Common myeloid progenitor, CD34-positive (primary cell): ENCODE results near the gene KMT2D.
A peak's percentile ranks its signal among the peaks of the same experiment; 100 is the strongest.

Source experiments
- CTCF ChIA-PET: fragments of 350-600 bp; sonication (Branson Sonifier 250); formaldehyde crosslinking; loops from one replicate; lab custom pipeline; 2021; ENCODE audit warnings: antibody characterized with exemption; lab: Charles Lee
- POLR2A ChIA-PET: fragments of 350-600 bp; sonication (Branson Sonifier 250); formaldehyde crosslinking; loops from one replicate; lab custom pipeline; 2021; ENCODE audit warnings: antibody characterized with exemption; lab: Charles Lee
- DNase-seq, 3 donors: peaks; one replicate each; pipeline versions ENCODE4 v3.0.0 to v3.0.0-alpha.2; 2013
- H3K27ac ChIP-seq, 2 experiments: 1 replicate in 1 of 2; 2 replicates in 1 of 2; pipeline ENCODE4 v1.7.0; 2013; ENCODE audit warnings: inconsistent platforms in 2 of 2, low read length in 2 of 2, mild to moderate bottlenecking in 2 of 2, low read depth in 1 of 2, moderate library complexity in 1 of 2; ENCODE audit not compliant: severe bottlenecking in 2 of 2, insufficient read depth in 1 of 2, poor library complexity in 1 of 2
- H3K27me3 ChIP-seq, 5 experiments: replicated peaks in 2 of 5; 1 replicate in 3 of 5; 2 replicates in 2 of 5; pipeline versions ENCODE4 v1.6.1 to v1.7.0; 2013; ENCODE audit warnings: low read length in 4 of 5, mild to moderate bottlenecking in 2 of 5, moderate library complexity in 2 of 5, inconsistent platforms in 1 of 5; ENCODE audit not compliant: insufficient read depth in 5 of 5, control insufficient read depth in 4 of 5
- H3K36me3 ChIP-seq, 4 experiments: 1 replicate in 2 of 4; 2 replicates in 2 of 4; pipeline versions ENCODE4 v1.6.1 to v1.7.0; 2013; ENCODE audit warnings: low read length in 3 of 4, control low read depth in 1 of 4, mild to moderate bottlenecking in 1 of 4; ENCODE audit not compliant: control insufficient read depth in 4 of 4, insufficient read depth in 4 of 4
- H3K4me1 ChIP-seq, 4 experiments: 1 replicate in 3 of 4; 2 replicates in 1 of 4; pipeline versions ENCODE4 v1.6.1 to v1.7.1; 2013; ENCODE audit warnings: low read length in 3 of 4, mild to moderate bottlenecking in 3 of 4, control low read depth in 1 of 4, inconsistent platforms in 1 of 4, moderate library complexity in 1 of 4; ENCODE audit not compliant: control insufficient read depth in 4 of 4, insufficient read depth in 4 of 4; ENCODE audit errors: control extremely low read depth in 1 of 4
- H3K4me3 ChIP-seq, 7 experiments: 1 replicate in 4 of 7; 2 replicates in 3 of 7; pipeline versions ENCODE4 v1.5.1 to v1.7.0; 2013; ENCODE audit warnings: mild to moderate bottlenecking in 7 of 7, low read length in 6 of 7, moderate library complexity in 6 of 7, inconsistent platforms in 2 of 7, low read depth in 2 of 7, control low read depth in 1 of 7; ENCODE audit not compliant: insufficient read depth in 4 of 7, control insufficient read depth in 1 of 7; ENCODE audit errors: extremely low read depth in 1 of 7
- H3K9me3 ChIP-seq, 5 experiments: 1 replicate in 4 of 5; 2 replicates in 1 of 5; pipeline versions ENCODE4 v1.6.1 to v1.7.1; 2013; ENCODE audit warnings: low read length in 4 of 5, mild to moderate bottlenecking in 2 of 5, inconsistent platforms in 1 of 5, low read depth in 1 of 5, moderate library complexity in 1 of 5; ENCODE audit not compliant: control insufficient read depth in 4 of 5, insufficient read depth in 2 of 5; ENCODE audit errors: control extremely low read depth in 1 of 5
- WGBS: methylation state at CpG from one replicate; pipeline ENCODE4 v1.1.5; 2013; ENCODE audit not compliant: insufficient coverage; 5-methylcytosine and 5-hydroxymethylcytosine counted together

The KMT2D gene

DNA sequence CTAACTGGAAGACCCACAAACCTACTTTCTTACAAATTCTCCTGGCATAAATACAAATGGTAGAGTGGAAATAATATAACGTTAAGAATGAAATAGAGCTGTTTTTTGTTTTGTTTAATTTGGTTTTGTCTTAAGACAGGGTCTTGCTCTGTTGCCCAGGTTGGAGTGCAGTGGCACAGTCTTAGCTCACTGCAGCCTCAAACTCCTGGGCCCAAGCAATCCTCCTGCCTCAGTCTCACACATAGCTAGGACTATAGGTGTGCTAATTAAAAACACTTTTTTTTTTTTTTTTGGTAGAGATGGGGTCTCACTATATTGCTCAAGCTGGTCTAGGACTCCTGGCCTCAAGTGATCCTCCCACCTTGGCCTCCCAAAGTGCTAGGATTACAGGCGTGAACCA lies 38.1 kb upstream of the KMT2D start:
- H3K4me3 ChIP-seq, result no peak overlapping the region
- H3K27me3 ChIP-seq, result peaks cover 5 to 24% (median 10%) of the 10 kb centered on the region in 5 experiments
- CTCF ChIA-PET, result interaction anchor here (0.7 to 20.9 kb wide), 18 partner anchors 9 to 178 kb away, joined by 3 to 326 read pairs (median 4); partner anchors contain the start of genes LMBR1L, RHEBL1 and TUBA1B
- peaks cover 19 to 69% (median 51%) of the 10 kb centered on the region in 4 experiments for H3K36me3 ChIP-seq
- WGBS, result no CpG with 5 or more reads among the region's 2 CpGs
- no peaks in the 10 kb centered on the region for H3K9me3 ChIP-seq
- no peak overlapping the region for H3K27ac ChIP-seq
- no peak for DNase-seq
- peaks cover 0 to 13% (median 10%) of the 10 kb centered on the region in 4 experiments for H3K4me1 ChIP-seq
- POLR2A ChIA-PET, result interaction anchor here (0.6 to 1.0 kb wide), 3 partner anchors 32 to 136 kb away, joined by 3 to 4 read pairs (median 4); no protein-coding TSS in a partner anchor

GRCh38 chr12:49098035-49098451 lies 37.4 kb upstream of the KMT2D start:
- Histone ChIP-seq H3K4me3 (no peak overlapping the region), H3K27ac (no peak overlapping the region), H3K27me3 (peaks cover 5 to 30% (median 16%) of the 10 kb centered on the region in 5 experiments), H3K4me1 (peaks cover 0 to 17% (median 12%) of the 10 kb centered on the region in 4 experiments), H3K9me3 (no peaks in the 10 kb centered on the region), H3K36me3 (peaks cover 19 to 62% (median 45%) of the 10 kb centered on the region in 4 experiments)
- CTCF ChIA-PET, result interaction anchor here (0.7 to 20.9 kb wide), 14 partner anchors 10 to 177 kb away, joined by 3 to 326 read pairs (median 4); partner anchors contain the start of genes LMBR1L, RHEBL1 and TUBA1B
- POLR2A ChIA-PET, result interaction anchor here (1.0 kb wide), 1 partner anchor 33 kb away, joined by 3 read pairs; no protein-coding TSS in a partner anchor
- WGBS, result 92% methylated on average over 3 of the region's 4 CpGs
- DNase-seq, result peak; percentile 53 to 76 (median 65)

- no peak for DNase-seq
- ChIA-PET CTCF (interaction anchor here (1.1 to 20.9 kb wide), 9 partner anchors 10 to 145 kb away, joined by 3 to 326 read pairs (median 6); partner anchors contain the start of genes LMBR1L, RHEBL1 and TUBA1B), POLR2A (no interaction called here)
- H3K4me1 ChIP-seq, result peaks cover 0 to 20% (median 18%) of the 10 kb centered on the region in 4 experiments
- peaks cover 10 to 37% (median 21%) of the 10 kb centered on the region in 5 experiments for H3K27me3 ChIP-seq
- no peaks in the 10 kb centered on the region for H3K9me3 ChIP-seq
- H3K36me3 ChIP-seq, result peaks cover 16 to 56% (median 39%) of the 10 kb centered on the region in 4 experiments
- WGBS, result 100% methylated on average over 1 of the region's 3 CpGs
- H3K27ac ChIP-seq, result no peak overlapping the region
- H3K4me3 ChIP-seq, result no peak overlapping the region
Measured at GRCh38 chr12:49097381-49097780, 36.8 kb upstream of the KMT2D start.

DNA sequence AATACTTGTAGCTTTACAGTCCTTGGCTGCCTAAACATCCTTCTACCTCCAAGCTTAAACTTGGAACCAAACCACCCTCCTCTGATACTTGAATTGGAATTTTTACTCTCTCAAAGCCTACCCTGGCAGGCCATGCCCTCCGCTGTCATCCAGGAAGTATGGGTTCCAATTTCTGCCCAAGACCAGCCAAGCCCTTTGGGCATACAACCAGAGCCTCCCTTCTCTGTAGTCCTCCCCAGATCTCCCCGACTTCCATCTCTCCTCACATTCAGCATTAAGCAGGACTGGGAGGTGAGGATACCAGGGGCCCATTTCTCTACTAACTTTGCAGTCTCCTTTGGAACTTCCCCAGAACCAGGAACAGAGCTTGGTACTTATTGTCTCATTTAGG lies 34.4 kb upstream of the KMT2D start:
- Histone ChIP-seq H3K4me3 (no peak overlapping the region), H3K4me1 (peaks cover 0 to 42% (median 40%) of the 10 kb centered on the region in 4 experiments), H3K36me3 (peaks cover 4 to 32% (median 18%) of the 10 kb centered on the region in 4 experiments), H3K27me3 (peaks cover 10 to 61% (median 31%) of the 10 kb centered on the region in 5 experiments), H3K27ac (no peak overlapping the region), H3K9me3 (no peaks in the 10 kb centered on the region)
- POLR2A ChIA-PET, result interaction anchor here (0.9 to 1.0 kb wide), 2 partner anchors 30 to 36 kb away, joined by 3 to 4 read pairs; partner anchors contain the start of gene TUBA1B
- 80% methylated on average over 1 of the region's 2 CpGs for WGBS
- CTCF ChIA-PET, result interaction anchor here (0.9 to 20.9 kb wide), 7 partner anchors 8 to 140 kb away, joined by 3 to 326 read pairs (median 22); partner anchors contain the start of genes LMBR1L, RHEBL1 and TUBA1B
- no peak for DNase-seq

GRCh38 chr12:49094160-49094974 lies 33.8 kb upstream of the KMT2D start, which contains the start of gene DHH:
TSS of gene DHH (minus strand) at chr12:49094801. CDS start at chr12:49094512, 289 bp downstream.
- H3K4me1 ChIP-seq, result peaks cover 1 to 48% (median 45%) of the 10 kb centered on the region in 4 experiments
- H3K9me3 ChIP-seq, result no peaks in the 10 kb centered on the region
- peak within 1 kb of the TSS in 5 of 7 experiments; percentile 16 to 51 (median 34) for H3K4me3 ChIP-seq
- ChIA-PET CTCF (interaction anchor here (0.9 to 20.9 kb wide), 8 partner anchors 7 to 141 kb away, joined by 3 to 326 read pairs (median 14); partner anchors contain the start of genes LMBR1L, RHEBL1 and TUBA1B), POLR2A (interaction anchor here (0.6 to 1.0 kb wide), 3 partner anchors 26 to 37 kb away, joined by 3 to 4 read pairs (median 3); partner anchors contain the start of gene TUBA1B)
- peak in 2 of 3 donors; percentile 48 to 65 for DNase-seq
- H3K36me3 ChIP-seq, result peaks cover 4 to 26% (median 16%) of the 10 kb centered on the region in 4 experiments
- H3K27me3 ChIP-seq, result peaks cover 10 to 67% (median 34%) of the 10 kb centered on the region in 5 experiments
- 1% methylated on average over 40 of the region's 49 CpGs for WGBS
- H3K27ac ChIP-seq, result peak within 1 kb of the TSS in 1 of 2 experiments; percentile 74

DNA sequence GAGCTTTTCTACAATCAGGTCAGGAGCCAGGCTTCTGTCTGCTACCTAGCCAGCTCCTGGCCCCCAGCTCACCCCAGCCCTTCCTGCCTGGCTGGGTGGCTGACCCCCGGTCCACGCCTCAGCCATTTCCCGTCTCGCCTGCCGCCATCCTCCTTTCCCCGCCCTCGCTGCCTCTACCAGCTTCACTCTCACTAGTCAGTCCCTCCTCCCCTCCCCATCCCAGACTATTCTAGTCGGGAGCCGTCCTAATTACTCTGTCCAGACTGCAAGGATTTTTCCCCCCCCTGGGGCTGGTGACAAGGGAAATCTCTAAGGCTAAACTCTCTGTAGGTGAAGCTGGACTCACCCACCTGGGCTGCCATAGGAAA lies 33.2 kb upstream of the KMT2D start:
- CTCF ChIA-PET, result interaction anchor here (1.3 to 20.9 kb wide), 7 partner anchors 7 to 150 kb away, joined by 3 to 326 read pairs (median 22); partner anchors contain the start of genes LMBR1L, RHEBL1 and TUBA1B
- POLR2A ChIA-PET, result interaction anchor here (1.0 kb wide), 1 partner anchor 37 kb away, joined by 3 read pairs; the partner anchor contains the start of gene TUBA1B
- H3K36me3 ChIP-seq, result peaks cover 4 to 23% (median 14%) of the 10 kb centered on the region in 4 experiments
- H3K9me3 ChIP-seq, result no peaks in the 10 kb centered on the region
- 2% methylated on average over 9 of the region's 9 CpGs for WGBS
- DNase-seq, result no peak
- H3K27me3 ChIP-seq, result peaks cover 15 to 73% (median 34%) of the 10 kb centered on the region in 5 experiments
- H3K4me1 ChIP-seq, result peaks cover 6 to 52% (median 48%) of the 10 kb centered on the region in 4 experiments
- H3K4me3 ChIP-seq, result peak overlapping the region in 3 of 7 experiments; percentile 17 to 51 (median 46)
- H3K27ac ChIP-seq, result peak overlapping the region in 1 of 2 experiments; percentile 74
